Choroid plexus epithelial cell (primary cell): ENCODE results near the gene AP4S1.
"Not testable (repeated sequence)": the region's sequence is repeated elsewhere in the genome, so short reads cannot be mapped to it uniquely, and the experiment has no call there.

Source experiments
- DNase-seq: peaks from one replicate; pipeline ENCODE4 v3.0.0-alpha.2; 2010; ENCODE audit warnings: low read depth
- H3K4me3 ChIP-seq: 2 replicates; pipeline ENCODE4 v1.5.1; 2011; ENCODE audit warnings: low read depth, mild to moderate bottlenecking, control low read depth, low read length, moderate library complexity
- CTCF ChIP-seq: conservative IDR thresholded peaks from 2 replicates; pipeline ENCODE4 v1.5.1; 2011; ENCODE audit warnings: low read depth, mild to moderate bottlenecking, control low read depth, inconsistent platforms, low read length, moderate library complexity

The AP4S1 gene

GRCh38 chr14:31027847-31028246, 2.4 kb downstream of the AP4S1 start:
- no peak for TF ChIP-seq CTCF
- DNase-seq: no peak
- no peak overlapping the region for H3K4me3 ChIP-seq

GRCh38 chr14:31029016-31029970, 3.8 kb downstream of the AP4S1 start:
- TF ChIP-seq CTCF: no peak
- no peak overlapping the region for H3K4me3 ChIP-seq
- no peak for DNase-seq

GRCh38 chr14:31030469-31030868, 5.0 kb downstream of the AP4S1 start:
- no peak for TF ChIP-seq CTCF

GRCh38 chr14:31036552-31036951, 11.1 kb downstream of the AP4S1 start:
- no peak overlapping the region for H3K4me3 ChIP-seq
- no peak for TF ChIP-seq CTCF
- no peak for DNase-seq

More at GRCh38 chr14:31030469-31030868, 5.0 kb downstream of the AP4S1 start:
- no peak overlapping the region for H3K4me3 ChIP-seq
- DNase-seq: no peak

GRCh38 chr14:31037709-31038221, 12.3 kb downstream of the AP4S1 start:
- TF ChIP-seq CTCF: no peak
- DNase-seq: no peak
- H3K4me3 ChIP-seq: no peak overlapping the region

GRCh38 chr14:31038521-31039166, 13.2 kb downstream of the AP4S1 start:
- no peak for TF ChIP-seq CTCF
- H3K4me3 ChIP-seq: no peak overlapping the region
- DNase-seq: no peak

- DNase-seq: no peak
- TF ChIP-seq CTCF: no peak
- no peak overlapping the region for H3K4me3 ChIP-seq
These were observed 16.9 kb downstream of the AP4S1 start for GRCh38 chr14:31042300-31042699.

GRCh38 chr14:31042893-31043292, 17.4 kb downstream of the AP4S1 start:
- not testable (repeated sequence) for H3K4me3 ChIP-seq, DNase-seq
